Liver (tissue), 9 donors: ENCODE measurements around the gene SPATS2L. TPM values are rescaled to one million over a fixed set of nuclear protein-coding genes. Genes with fewer than 3 reads are reported as not detected.

Experiments
- DNase-seq: peaks from one replicate; pipeline ENCODE4 v3.0.0-alpha.2; 2017; ENCODE audit warnings: low spot score
- H3K27ac ChIP-seq, 2 donors: one replicate each; pipeline ENCODE4 v1.7.0; 2013; ENCODE audit warnings: inconsistent platforms in 2 of 2, low read length in 2 of 2, control low read depth in 1 of 2, low read depth in 1 of 2, mild to moderate bottlenecking in 1 of 2
- H3K27me3 ChIP-seq, 4 donors: one replicate each; pipeline versions ENCODE4 v1.6.1 to v1.7.0; 2013; ENCODE audit warnings: low read length in 3 of 4, inconsistent platforms in 1 of 4, mild to moderate bottlenecking in 1 of 4, moderate library complexity in 1 of 4; ENCODE audit not compliant: control insufficient read depth in 4 of 4, insufficient read depth in 4 of 4
- H3K36me3 ChIP-seq, 4 donors: one replicate each; pipeline versions ENCODE4 v1.6.1 to v1.7.0; 2013; ENCODE audit warnings: low read length in 3 of 4, mild to moderate bottlenecking in 3 of 4, low read depth in 1 of 4, moderate library complexity in 1 of 4; ENCODE audit not compliant: control insufficient read depth in 4 of 4, insufficient read depth in 3 of 4
- H3K4me1 ChIP-seq, 4 donors: one replicate each; pipeline versions ENCODE4 v1.6.1 to v1.7.0; 2013; ENCODE audit warnings: low read length in 3 of 4, mild to moderate bottlenecking in 3 of 4, moderate library complexity in 1 of 4; ENCODE audit not compliant: control insufficient read depth in 4 of 4, insufficient read depth in 4 of 4
- H3K4me3 ChIP-seq, 3 donors: one replicate each; pipeline versions ENCODE4 v1.6.1 to v1.7.0; 2013; ENCODE audit warnings: low read length in 3 of 3, control low read depth in 1 of 3, low read depth in 1 of 3, mild to moderate bottlenecking in 1 of 3
- H3K9ac ChIP-seq, 2 donors: one replicate each; pipeline ENCODE4 v1.7.0; 2013; ENCODE audit warnings: low read length in 2 of 2, mild to moderate bottlenecking in 2 of 2, moderate library complexity in 2 of 2, control low read depth in 1 of 2, low read depth in 1 of 2
- H3K9me3 ChIP-seq, 4 donors: one replicate each; pipeline versions ENCODE4 v1.6.1 to v1.7.0; 2013; ENCODE audit warnings: low read length in 3 of 4; ENCODE audit not compliant: control insufficient read depth in 4 of 4
- EGR1 ChIP-seq, 2 donors: IDR thresholded peaks; 2 replicates each; pipeline ENCODE4 v1.6.1; 2016 to 2018; ENCODE audit warnings: antibody characterized with exemption in 2 of 2, low read depth in 2 of 2
- FOXA1 ChIP-seq: IDR thresholded peaks from 2 replicates; pipeline ENCODE4 v1.6.1; 2016; ENCODE audit warnings: antibody characterized with exemption
- FOXA2 ChIP-seq: IDR thresholded peaks from 2 replicates; pipeline ENCODE4 v1.6.1; 2016; ENCODE audit warnings: antibody characterized with exemption
- HNF4A ChIP-seq, 2 donors: conservative IDR thresholded peaks; 2 replicates each; pipeline ENCODE4 v1.6.1; 2016; ENCODE audit warnings: antibody characterized with exemption in 2 of 2, mild to moderate bottlenecking in 2 of 2
- HNF4G ChIP-seq: IDR thresholded peaks from 2 replicates; pipeline ENCODE4 v1.6.1; 2016; ENCODE audit warnings: antibody characterized with exemption
- NR2F2 ChIP-seq: IDR thresholded peaks from 2 replicates; pipeline ENCODE4 v1.6.1; 2016; ENCODE audit warnings: antibody characterized with exemption
- RXRA ChIP-seq, 2 donors: IDR thresholded peaks; 2 replicates each; pipeline ENCODE4 v1.6.1; 2017 to 2018; ENCODE audit warnings: antibody characterized with exemption in 2 of 2, mild to moderate bottlenecking in 1 of 2
- SP1 ChIP-seq: IDR thresholded peaks from 2 replicates; pipeline ENCODE4 v1.6.1; 2018; ENCODE audit warnings: antibody characterized with exemption, mild to moderate bottlenecking
- TAF1 ChIP-seq: conservative IDR thresholded peaks from 2 replicates; pipeline ENCODE4 v1.6.1; 2016; ENCODE audit warnings: antibody characterized with exemption, mild to moderate bottlenecking
- YY1 ChIP-seq: IDR thresholded peaks from 2 replicates; pipeline ENCODE4 v1.6.1; 2016; ENCODE audit warnings: antibody characterized with exemption, mild to moderate bottlenecking
- WGBS: extraction: QIAGEN DNeasy Blood & Tissue Kit; methylation state at CpG from one replicate; pipeline ENCODE4 v1.1.7; 2013; 5-methylcytosine and 5-hydroxymethylcytosine counted together
- polyA plus RNA-seq, 2 donors: library from polyadenylated mRNA; stranded (reverse) in 1 of 2; unstranded in 1 of 2; fragments of 200-250 nt in 1 of 2; fragments of >200 nt in 1 of 2; fragmentation: Nextera tagmentation in 1 of 2; extraction: Ambion mirVana in 1 of 2; gene quantifications; one replicate each; pipeline versions ENCODE4 v1.2.1 to v1.2.3, GENCODE V29; 2013 to 2015
- total RNA-seq, 2 donors: library from RNA; depleted of rRNA; stranded (reverse); fragments of >200 nt; gene quantifications; one replicate each; pipeline ENCODE4 v1.2.3, GENCODE V29; 2014
- TF ChIP-seq, protein P1 (sequence below): IDR thresholded peaks from 2 replicates; pipeline ENCODE4 v1.6.1; 2016; ENCODE audit warnings: antibody characterized with exemption
- TF ChIP-seq, protein P2 (sequence below): fragments of 150-350 bp; IDR thresholded peaks from 2 replicates; pipeline ENCODE4 v1.5.1; 2017; ENCODE audit warnings: improper control_type of control experiment, low read depth, low read length; ENCODE audit not compliant: missing input control
- TF ChIP-seq, protein P3 (sequence below): IDR thresholded peaks from 2 replicates; pipeline ENCODE4 v1.6.1; 2016; ENCODE audit warnings: antibody characterized with exemption
- TF ChIP-seq, protein P4 (sequence below): IDR thresholded peaks from 2 replicates; pipeline ENCODE4 v1.6.1; 2016; ENCODE audit warnings: antibody characterized with exemption, mild to moderate bottlenecking
- donor health status: healthy.
- donor health status: healthy.
- donor health status: healthy.
- donor health status: healthy.
- donor health status: healthy.

The SPATS2L gene
- total and polyA plus RNA-seq, 4 donors: 31.4 to 49.9 (median 42.4) TPM

DNA sequence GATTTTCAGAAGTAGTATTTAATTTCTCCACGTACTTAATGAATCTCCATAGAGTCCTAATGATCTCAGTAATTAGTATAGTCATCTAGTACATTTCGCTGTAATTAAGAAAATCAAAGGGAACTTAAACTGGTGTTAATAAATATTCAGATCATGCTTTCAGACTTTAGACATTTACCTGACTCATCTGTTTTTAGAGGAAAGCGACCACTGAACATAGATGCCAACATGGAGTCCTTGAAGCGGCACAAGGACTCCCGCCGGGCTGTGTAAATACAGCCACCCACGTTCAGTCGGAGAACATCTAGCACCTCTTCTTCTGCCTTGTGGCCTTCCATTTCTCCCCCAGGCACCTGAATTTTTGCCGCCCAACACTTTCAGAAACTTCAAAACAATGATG lies 200.2 kb downstream of the SPATS2L start:
- peaks cover 3 to 17% (median 9%) of the 10 kb centered on the region in 4 donors for H3K36me3 ChIP-seq
- H3K9me3 ChIP-seq: no peaks in the 10 kb centered on the region
- TF ChIP-seq HNF4G: no peak
- peaks cover 0 to 13% (median 8%) of the 10 kb centered on the region in 4 donors for H3K4me1 ChIP-seq
- 90% methylated on average over 9 of the region's 9 CpGs for WGBS
- no peak for DNase-seq
- no peak overlapping the region for H3K4me3 ChIP-seq
- no peaks in the 10 kb centered on the region for H3K27me3 ChIP-seq
- no peak overlapping the region for H3K27ac ChIP-seq
- no peak overlapping the region for H3K9ac ChIP-seq

DNA sequence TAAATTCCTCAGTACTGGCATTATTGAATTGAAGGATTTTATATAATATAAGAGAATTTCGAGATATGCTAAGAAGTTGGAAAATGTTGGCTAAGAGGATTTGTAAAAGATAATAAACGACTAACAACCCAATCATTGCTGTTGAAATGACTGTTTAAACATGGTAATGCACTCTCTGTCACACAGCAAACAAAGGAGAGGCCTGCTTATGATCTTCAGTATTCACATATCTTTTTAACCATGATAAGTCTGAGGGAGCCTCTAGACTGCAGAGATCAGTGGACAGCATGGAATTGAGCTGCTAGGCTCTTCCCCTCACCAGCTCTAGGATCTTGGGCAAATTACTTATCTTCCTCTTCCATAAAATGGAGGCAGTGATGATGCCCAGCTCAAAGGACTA lies 200.7 kb downstream of the SPATS2L start:
- peaks cover 0 to 13% (median 8%) of the 10 kb centered on the region in 4 donors for H3K4me1 ChIP-seq
- 56% methylated on average over 2 of the region's 2 CpGs for WGBS
- H3K27ac ChIP-seq: no peak overlapping the region
- H3K36me3 ChIP-seq: peaks cover 3 to 17% (median 9%) of the 10 kb centered on the region in 4 donors
- no peaks in the 10 kb centered on the region for H3K27me3 ChIP-seq
- H3K9ac ChIP-seq: no peak overlapping the region
- no peak for DNase-seq
- no peak overlapping the region for H3K4me3 ChIP-seq
- TF ChIP-seq EGR1 (IDR thresholded peaks at IDR 0.05; ENCODE audit: low read depth in 2 of 2) (no peak), FOXA1 (no peak), HNF4G (no peak), YY1 (no peak), RXRA (IDR thresholded peaks at IDR 0.05) (no peak), NR2F2 (no peak), FOXA2 (no peak), HNF4A (conservative IDR thresholded peaks at IDR 0.05) (no peak), TAF1 (no peak), SP1 (no peak)
- TF ChIP-seq, protein P1, sequence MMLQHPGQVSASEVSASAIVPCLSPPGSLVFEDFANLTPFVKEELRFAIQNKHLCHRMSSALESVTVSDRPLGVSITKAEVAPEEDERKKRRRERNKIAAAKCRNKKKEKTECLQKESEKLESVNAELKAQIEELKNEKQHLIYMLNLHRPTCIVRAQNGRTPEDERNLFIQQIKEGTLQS: no peak
- TF ChIP-seq, protein P2, sequence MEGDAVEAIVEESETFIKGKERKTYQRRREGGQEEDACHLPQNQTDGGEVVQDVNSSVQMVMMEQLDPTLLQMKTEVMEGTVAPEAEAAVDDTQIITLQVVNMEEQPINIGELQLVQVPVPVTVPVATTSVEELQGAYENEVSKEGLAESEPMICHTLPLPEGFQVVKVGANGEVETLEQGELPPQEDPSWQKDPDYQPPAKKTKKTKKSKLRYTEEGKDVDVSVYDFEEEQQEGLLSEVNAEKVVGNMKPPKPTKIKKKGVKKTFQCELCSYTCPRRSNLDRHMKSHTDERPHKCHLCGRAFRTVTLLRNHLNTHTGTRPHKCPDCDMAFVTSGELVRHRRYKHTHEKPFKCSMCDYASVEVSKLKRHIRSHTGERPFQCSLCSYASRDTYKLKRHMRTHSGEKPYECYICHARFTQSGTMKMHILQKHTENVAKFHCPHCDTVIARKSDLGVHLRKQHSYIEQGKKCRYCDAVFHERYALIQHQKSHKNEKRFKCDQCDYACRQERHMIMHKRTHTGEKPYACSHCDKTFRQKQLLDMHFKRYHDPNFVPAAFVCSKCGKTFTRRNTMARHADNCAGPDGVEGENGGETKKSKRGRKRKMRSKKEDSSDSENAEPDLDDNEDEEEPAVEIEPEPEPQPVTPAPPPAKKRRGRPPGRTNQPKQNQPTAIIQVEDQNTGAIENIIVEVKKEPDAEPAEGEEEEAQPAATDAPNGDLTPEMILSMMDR: no peak
- TF ChIP-seq, protein P3, sequence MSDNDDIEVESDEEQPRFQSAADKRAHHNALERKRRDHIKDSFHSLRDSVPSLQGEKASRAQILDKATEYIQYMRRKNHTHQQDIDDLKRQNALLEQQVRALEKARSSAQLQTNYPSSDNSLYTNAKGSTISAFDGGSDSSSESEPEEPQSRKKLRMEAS: no peak
- no peaks in the 10 kb centered on the region for H3K9me3 ChIP-seq

DNA sequence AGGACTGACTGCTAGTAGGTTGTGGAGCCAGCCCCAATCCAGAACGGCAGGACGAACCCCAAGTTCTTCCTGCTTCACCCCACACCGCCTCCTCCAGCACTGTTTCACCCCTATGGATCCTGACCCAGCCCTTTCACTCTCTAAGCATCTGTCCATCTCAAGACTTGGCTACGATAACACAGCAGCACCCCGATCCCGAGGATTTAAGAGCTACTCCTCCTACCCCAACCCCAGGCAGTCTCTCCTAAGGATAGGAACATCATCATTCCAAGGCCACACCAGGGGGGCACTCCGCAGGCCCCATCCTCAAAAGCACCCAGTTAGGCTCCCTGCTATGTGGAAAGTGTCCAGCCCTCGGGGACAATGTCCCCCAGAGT lies 202.7 kb downstream of the SPATS2L start:
- H3K36me3 ChIP-seq: peaks cover 1 to 10% (median 5%) of the 10 kb centered on the region in 4 donors
- no peak for TF ChIP-seq HNF4A (conservative IDR thresholded peaks at IDR 0.05)
- TF ChIP-seq FOXA2: no peak
- TF ChIP-seq, protein P4, sequence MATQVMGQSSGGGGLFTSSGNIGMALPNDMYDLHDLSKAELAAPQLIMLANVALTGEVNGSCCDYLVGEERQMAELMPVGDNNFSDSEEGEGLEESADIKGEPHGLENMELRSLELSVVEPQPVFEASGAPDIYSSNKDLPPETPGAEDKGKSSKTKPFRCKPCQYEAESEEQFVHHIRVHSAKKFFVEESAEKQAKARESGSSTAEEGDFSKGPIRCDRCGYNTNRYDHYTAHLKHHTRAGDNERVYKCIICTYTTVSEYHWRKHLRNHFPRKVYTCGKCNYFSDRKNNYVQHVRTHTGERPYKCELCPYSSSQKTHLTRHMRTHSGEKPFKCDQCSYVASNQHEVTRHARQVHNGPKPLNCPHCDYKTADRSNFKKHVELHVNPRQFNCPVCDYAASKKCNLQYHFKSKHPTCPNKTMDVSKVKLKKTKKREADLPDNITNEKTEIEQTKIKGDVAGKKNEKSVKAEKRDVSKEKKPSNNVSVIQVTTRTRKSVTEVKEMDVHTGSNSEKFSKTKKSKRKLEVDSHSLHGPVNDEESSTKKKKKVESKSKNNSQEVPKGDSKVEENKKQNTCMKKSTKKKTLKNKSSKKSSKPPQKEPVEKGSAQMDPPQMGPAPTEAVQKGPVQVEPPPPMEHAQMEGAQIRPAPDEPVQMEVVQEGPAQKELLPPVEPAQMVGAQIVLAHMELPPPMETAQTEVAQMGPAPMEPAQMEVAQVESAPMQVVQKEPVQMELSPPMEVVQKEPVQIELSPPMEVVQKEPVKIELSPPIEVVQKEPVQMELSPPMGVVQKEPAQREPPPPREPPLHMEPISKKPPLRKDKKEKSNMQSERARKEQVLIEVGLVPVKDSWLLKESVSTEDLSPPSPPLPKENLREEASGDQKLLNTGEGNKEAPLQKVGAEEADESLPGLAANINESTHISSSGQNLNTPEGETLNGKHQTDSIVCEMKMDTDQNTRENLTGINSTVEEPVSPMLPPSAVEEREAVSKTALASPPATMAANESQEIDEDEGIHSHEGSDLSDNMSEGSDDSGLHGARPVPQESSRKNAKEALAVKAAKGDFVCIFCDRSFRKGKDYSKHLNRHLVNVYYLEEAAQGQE: no peak
- no peak for TF ChIP-seq FOXA1
- TF ChIP-seq, protein P2: no peak
- H3K27me3 ChIP-seq: no peaks in the 10 kb centered on the region
- no peak for DNase-seq
- peak overlapping the region; percentile 51 to 74 for H3K27ac ChIP-seq
- H3K4me3 ChIP-seq: peak overlapping the region; percentile 61 to 79 (median 76)
- no peaks in the 10 kb centered on the region for H3K9me3 ChIP-seq
- whole genome bisulfite sequencing: 46% methylated on average over 8 of the region's 8 CpGs
- H3K4me1 ChIP-seq: peaks cover 0 to 13% (median 8%) of the 10 kb centered on the region in 4 donors
- H3K9ac ChIP-seq: peak overlapping the region; percentile 64 to 90
